Ishikawa (cell line): ENCODE data around the gene PCDHB3.

Experiments
- CEBPB ChIP-seq: IDR thresholded peaks from 2 replicates; pipeline ENCODE4 v1.6.1; 2012
- CREB1 ChIP-seq: IDR thresholded peaks from 2 replicates; pipeline ENCODE4 v1.6.1; 2012; ENCODE audit warnings: low read depth
- EGR1 ChIP-seq: IDR thresholded peaks from 2 replicates; pipeline ENCODE4 v1.6.1; 2012
- EP300 ChIP-seq: IDR thresholded peaks from 2 replicates; pipeline ENCODE4 v1.6.1; 2012; ENCODE audit warnings: borderline replicate concordance
- FOXM1 ChIP-seq: IDR thresholded peaks from 2 replicates; pipeline ENCODE4 v1.6.1; 2012; ENCODE audit warnings: low read depth, borderline replicate concordance
- MAX ChIP-seq: IDR thresholded peaks from 2 replicates; pipeline ENCODE4 v1.6.1; 2012
- NFIC ChIP-seq: IDR thresholded peaks from 2 replicates; pipeline ENCODE4 v1.6.1; 2012
- RAD21 ChIP-seq: IDR thresholded peaks from 2 replicates; pipeline ENCODE4 v1.6.1; 2012; ENCODE audit warnings: low read depth
- REST ChIP-seq: IDR thresholded peaks from 2 replicates; pipeline ENCODE4 v1.6.1; 2012; ENCODE audit warnings: low read depth, mild to moderate bottlenecking
- TAF1 ChIP-seq: IDR thresholded peaks from 2 replicates; pipeline ENCODE4 v1.6.1; 2012; ENCODE audit warnings: low read depth, mild to moderate bottlenecking
- TCF12 ChIP-seq: IDR thresholded peaks from 2 replicates; pipeline ENCODE4 v1.6.1; 2012; ENCODE audit warnings: low read depth
- TEAD4 ChIP-seq: IDR thresholded peaks from 2 replicates; pipeline ENCODE4 v1.6.1; 2012
- USF1 ChIP-seq: IDR thresholded peaks from 2 replicates; pipeline ENCODE4 v1.6.1; 2012
- YY1 ChIP-seq: IDR thresholded peaks from 2 replicates; pipeline ENCODE4 v1.6.1; 2012; ENCODE audit warnings: low read depth
- ZBTB7A ChIP-seq: IDR thresholded peaks from 2 replicates; pipeline ENCODE4 v1.6.1; 2012; ENCODE audit warnings: low read depth

Gene PCDHB3

GRCh38 chr5:141121563-141121962 is 21.3 kb downstream of the PCDHB3 start, which contains the start of gene PCDHB4:
TSS of gene PCDHB4 (plus strand) at chr5:141121818. CDS start at chr5:141121999, 181 bp downstream.
- TF ChIP-seq TAF1: no peak
- TF ChIP-seq RAD21: peak; percentile 43; the same call in 1 of the 2 replicates

GRCh38 chr5:141121985-141122384 is 21.7 kb downstream of the PCDHB3 start:
- TF ChIP-seq TAF1 (no peak), YY1 (no peak), TCF12 (no peak), CEBPB (no peak)

GRCh38 chr5:141127305-141127704 is 27.0 kb downstream of the PCDHB3 start:
- TF ChIP-seq TAF1: no peak
- TF ChIP-seq CREB1: no peak
- TF ChIP-seq TCF12: no peak
- TF ChIP-seq RAD21: no peak
- TF ChIP-seq MAX: no peak
- TF ChIP-seq NFIC: no peak
- TF ChIP-seq YY1: no peak
- TF ChIP-seq CEBPB: no peak
- no peak for TF ChIP-seq USF1

- no peak for TF ChIP-seq TEAD4
- TF ChIP-seq RAD21: peak; percentile 25; the same call in 1 of the 2 replicates
These were observed 34.9 kb downstream of the PCDHB3 start, which contains the start of gene PCDHB5 for GRCh38 chr5:141135030-141135717. TSS of gene PCDHB5 (plus strand) at chr5:141135206. CDS start at chr5:141135435, 229 bp downstream.

GRCh38 chr5:141135718-141136266 is 35.5 kb downstream of the PCDHB3 start:
- TF ChIP-seq CREB1: no peak
- no peak for TF ChIP-seq TAF1
- no peak for TF ChIP-seq TCF12
- TF ChIP-seq CEBPB: no peak
- no peak for TF ChIP-seq TEAD4
- TF ChIP-seq REST: no peak
- no peak for TF ChIP-seq YY1
- no peak for TF ChIP-seq MAX
- no peak for TF ChIP-seq FOXM1
- TF ChIP-seq RAD21: no peak
- TF ChIP-seq EP300: no peak
- no peak for TF ChIP-seq EGR1
- TF ChIP-seq NFIC: no peak
- no peak for TF ChIP-seq USF1
- TF ChIP-seq ZBTB7A: no peak

GRCh38 chr5:141149812-141150211 is 49.5 kb downstream of the PCDHB3 start, which contains the start of gene PCDHB6:
TSS of gene PCDHB6 (plus strand) at chr5:141150057. CDS start at chr5:141150258, 201 bp downstream.
- TF ChIP-seq RAD21 (peak; percentile 17; the same call in 1 of the 2 replicates), REST (no peak)
